ENCODE measurements around the gene SLC7A11.

Gene SLC7A11

DNA sequence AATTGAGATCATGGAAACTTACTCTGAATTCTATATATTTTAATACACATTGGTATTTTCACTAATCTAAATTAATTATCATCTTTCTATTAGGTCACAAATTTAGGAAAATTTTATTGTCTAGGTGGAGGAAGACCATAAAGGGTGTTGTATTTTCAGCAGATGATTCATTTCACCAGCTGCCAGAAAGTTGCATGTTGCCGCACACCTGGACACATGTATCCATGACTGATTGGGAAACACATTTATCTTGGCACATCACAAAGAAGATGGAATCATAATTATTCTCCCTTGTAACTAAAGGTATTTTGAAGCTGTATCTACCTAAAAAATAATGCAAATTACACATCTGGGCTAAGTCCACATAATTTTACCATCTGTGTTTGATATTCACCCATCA is 33.1 kb downstream of the SLC7A11 start:
- no peak for DNase-seq (ENCODE audit: low read depth in 3 of 3)

DNA sequence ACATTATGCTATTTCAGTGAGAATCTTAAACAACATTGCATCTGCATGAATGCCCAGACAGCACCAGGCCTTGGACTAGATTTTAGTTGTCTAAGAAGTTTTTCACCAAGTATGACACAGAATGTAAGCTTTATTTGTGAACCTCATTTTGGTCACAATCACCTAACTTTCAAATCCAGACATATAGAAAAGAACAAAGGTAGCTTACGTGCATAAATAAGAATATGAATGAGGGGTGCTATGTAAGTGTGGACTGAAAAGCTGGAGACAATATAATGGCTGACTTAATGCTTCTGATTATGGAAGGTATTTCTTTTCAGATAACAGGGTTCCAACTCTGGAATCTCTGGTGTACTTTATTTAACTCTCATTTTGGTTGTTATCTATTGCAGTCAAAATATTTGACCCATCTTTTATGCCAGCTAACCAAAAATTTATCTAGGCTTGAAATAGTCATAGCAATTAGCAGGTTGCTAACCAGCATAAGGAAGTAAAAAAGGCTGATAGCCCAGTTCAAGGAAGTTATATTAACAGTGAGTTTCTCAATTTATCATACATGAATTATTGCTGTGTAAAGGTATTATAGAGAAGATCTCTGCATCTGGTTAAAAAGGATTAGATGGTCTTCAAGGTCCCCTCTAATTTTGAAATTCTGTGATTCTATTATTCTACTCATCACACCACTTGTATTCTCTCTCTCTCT is 36.5 kb downstream of the SLC7A11 start:
- DNase-seq (ENCODE audit: low read depth in 3 of 3): no peak

DNA sequence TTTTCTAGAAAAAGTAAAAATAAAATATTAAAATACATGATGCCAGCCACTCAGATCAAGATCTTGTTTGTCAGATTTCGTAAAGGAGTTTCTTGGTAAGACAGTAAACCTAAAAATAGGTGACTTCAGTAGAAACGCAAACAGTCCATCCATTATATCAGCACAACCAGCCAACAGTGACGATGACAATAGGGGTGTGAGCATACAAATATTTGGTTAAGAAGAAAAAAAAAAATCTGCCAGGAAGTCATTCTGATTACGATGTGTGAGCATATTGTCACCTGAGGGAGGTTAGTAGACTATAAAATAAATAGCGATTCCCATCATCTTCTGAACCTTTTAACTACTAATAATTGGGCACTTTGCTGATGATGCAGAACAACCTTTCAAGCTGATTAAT is 37.6 kb downstream of the SLC7A11 start:
- DNase-seq (ENCODE audit: low read depth in 3 of 3): no peak

DNA sequence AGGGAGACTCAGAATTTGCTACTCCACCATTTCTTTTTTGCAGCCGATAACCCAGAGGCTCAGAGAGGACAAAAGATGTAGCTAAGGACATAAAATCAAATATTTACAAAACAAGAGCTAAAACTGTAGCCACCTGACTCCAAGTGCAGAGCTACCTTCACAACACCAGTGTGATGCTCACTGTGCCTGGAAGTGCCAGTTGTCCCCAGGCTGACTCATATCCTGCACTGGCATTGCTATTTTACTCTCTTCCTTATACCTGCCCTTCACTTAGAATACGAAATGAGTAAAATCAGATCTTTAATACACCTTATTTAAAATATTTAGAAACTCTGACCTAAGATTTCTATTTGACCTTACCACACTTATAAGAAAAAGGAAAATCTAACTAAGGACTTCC is 39.5 kb downstream of the SLC7A11 start:
- DNase-seq (ENCODE audit: low read depth in 3 of 3): no peak

DNA sequence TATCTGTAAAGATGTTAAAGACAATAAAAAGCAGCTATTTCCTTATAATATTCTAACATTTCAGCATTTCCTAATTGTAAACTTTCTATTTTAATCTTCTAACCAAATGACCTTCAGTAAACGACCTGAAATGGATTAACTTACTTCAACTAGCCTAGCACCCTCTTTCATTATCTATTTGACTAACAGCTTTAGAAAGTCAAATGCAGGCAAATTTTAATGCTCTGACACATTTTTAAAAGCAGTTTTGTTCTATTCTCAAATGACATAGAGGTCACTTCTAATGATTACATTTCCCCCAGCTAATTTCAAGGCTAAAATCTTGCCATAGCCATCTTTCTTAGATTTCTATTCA is 41.9 kb downstream of the SLC7A11 start:
- no peak for DNase-seq (ENCODE audit: low read depth in 3 of 3)

DNA sequence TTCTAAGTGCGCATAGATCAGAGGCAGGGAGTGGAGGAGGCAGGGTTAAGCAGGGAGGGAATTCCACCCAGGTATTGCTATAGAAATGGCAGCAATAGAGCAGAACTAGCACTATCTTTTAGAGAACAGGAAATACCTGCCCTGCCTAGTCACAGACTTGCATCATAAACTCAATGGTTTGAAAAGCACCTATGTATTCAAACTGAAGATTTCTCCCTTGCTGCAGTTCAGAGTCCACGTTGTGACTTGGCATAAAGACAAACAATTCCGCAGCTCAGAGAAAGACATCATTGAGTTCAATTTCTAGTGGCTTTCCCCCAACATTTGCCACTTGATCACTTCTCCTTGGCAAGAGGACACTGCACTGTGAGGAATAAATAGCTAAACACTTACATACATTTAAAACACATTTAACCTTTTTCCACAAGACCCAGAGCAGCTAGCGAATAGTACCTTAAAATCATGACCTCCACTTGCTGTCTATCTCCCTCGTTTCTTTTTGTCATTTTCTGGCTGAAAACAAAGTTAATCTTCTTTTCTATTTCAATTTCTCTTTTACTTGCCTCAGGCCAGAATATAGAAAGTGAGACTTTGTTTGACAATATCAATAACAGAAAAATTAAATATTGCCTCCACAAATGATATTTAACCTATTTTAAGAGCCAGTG is 42.4 kb downstream of the SLC7A11 start:
- DNase-seq (ENCODE audit: low read depth in 3 of 3): no peak

DNA sequence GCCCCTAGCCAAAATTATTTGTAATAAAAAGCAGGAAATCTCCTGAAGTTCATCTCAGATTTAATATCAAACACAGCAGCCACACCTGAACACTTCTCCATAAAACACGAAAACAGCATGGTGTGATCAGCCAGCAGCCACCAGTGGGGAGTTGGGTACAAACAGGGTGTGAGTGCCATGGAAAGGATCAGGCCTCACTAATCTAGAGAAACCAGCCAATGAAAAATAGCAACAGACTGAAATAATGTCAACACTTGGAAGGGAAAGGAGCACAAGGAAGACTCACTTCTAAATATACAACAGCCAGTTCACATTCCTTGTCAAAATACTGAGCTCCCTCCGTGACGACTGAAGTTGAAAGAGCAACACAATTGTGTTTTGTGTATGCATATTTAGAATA is 46.0 kb downstream of the SLC7A11 start:
- no peak for DNase-seq (ENCODE audit: low read depth in 3 of 3)

DNA sequence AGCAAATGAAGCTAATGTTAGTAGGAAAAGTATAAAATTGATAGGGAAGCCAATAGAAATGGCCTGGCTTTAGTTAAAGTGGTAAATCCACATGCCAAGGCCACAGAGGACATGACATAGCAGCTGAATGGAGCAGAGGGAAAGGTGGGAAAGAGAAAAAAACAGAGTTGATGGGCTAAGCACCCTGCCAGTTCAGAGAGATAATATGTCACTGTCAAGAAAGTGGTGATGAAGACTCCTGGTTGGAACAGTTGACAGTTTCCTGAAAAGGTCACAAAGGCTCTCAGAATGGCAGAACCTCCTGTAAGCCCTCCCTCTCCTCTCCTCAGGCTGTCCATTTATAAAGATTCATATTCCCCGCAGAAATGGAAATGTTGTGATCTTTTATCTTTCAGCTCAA is 48.2 kb downstream of the SLC7A11 start:
- DNase-seq (ENCODE audit: low read depth in 3 of 3): no peak

DNA sequence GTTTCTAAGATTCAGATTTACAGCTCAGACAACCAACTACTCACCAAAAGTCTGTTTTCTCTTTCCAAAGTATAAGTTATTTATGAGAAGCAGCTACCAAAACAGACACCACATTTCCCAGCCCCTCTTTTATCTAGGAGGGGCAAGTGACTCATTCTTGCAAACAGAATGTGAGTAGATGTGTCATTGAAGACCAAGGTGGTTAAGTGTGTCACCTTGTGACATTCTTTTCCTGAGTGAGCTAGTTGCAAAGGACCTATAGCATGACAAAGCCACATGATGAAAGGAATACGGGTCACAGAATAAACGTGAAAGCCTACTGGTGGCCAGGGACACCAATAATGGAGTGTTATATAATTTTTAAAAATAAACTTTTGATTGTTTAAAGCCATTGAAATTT is 50.0 kb downstream of the SLC7A11 start:
- DNase-seq (ENCODE audit: low read depth in 3 of 3): no peak

DNA sequence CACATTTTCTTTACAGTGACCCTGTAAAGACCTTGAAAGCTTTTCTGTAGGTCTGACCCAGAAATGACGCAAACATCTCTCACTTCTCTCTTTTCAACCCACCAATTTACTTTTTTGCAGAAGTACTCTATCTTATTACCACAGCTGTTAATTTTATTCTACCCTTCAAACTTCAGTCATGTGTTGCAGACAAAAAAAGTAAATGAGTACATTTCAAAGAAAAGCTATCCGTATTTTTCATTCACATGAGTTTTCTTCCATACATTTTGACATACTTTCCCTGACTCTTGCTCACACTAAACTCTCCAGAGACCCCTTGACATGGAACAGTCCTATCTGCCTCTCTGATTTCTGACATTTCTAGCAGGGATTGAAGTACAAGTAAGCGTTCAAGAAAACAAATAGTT is 51.7 kb downstream of the SLC7A11 start:
- no peak for DNase-seq (ENCODE audit: low read depth in 3 of 3)

DNA sequence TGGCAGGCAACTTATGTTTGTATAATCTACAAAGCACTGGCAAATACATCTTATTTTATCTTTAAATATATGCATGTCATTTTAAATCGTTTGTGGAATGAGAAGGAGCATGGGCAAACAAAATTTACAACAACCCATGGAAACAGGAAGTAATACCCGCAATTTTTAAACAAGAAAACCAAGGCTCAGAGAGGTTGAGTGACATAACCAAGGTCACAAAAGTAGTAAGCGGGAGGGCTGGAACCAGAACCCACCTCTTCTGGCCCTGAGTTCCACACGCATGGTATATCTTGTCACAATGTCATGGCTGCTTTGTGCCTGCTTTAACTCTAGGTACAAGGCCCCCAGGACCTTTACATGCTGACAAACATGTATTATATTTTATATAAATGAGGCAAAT is 52.9 kb downstream of the SLC7A11 start:
- no peak for DNase-seq (ENCODE audit: low read depth in 3 of 3)

DNA sequence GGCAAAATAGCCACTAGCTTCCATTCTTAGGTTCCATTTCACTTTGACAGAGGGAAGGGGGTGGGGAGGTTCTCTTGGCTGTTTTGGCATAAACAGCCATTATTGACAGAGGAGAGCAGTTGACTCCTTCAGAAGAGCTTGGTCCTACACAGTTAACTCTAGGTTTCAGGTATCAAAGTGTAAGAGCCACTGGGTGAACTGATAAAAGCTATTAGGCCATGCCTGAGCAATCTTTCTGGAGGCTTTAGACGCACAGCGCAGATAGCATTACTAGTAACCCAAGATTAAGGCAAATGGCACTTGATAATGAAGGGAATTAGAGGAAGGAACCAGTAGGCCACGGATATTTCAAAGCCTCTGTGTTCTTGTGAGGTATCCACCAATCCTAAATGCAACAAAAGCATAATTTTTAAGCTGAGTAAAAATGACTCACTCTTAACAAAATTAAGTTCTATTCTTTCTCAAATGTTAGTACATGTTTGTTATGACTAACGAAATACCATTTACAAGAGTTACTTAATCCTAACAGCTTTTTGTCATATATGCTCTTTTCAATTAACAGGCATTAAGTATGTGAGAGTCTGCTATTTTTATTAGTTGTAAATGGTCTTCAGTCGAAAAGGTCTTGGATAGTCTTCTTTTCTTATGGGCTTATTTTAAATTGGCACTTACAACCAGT is 53.6 kb downstream of the SLC7A11 start:
- no peak for DNase-seq (ENCODE audit: low read depth in 3 of 3)

DNA sequence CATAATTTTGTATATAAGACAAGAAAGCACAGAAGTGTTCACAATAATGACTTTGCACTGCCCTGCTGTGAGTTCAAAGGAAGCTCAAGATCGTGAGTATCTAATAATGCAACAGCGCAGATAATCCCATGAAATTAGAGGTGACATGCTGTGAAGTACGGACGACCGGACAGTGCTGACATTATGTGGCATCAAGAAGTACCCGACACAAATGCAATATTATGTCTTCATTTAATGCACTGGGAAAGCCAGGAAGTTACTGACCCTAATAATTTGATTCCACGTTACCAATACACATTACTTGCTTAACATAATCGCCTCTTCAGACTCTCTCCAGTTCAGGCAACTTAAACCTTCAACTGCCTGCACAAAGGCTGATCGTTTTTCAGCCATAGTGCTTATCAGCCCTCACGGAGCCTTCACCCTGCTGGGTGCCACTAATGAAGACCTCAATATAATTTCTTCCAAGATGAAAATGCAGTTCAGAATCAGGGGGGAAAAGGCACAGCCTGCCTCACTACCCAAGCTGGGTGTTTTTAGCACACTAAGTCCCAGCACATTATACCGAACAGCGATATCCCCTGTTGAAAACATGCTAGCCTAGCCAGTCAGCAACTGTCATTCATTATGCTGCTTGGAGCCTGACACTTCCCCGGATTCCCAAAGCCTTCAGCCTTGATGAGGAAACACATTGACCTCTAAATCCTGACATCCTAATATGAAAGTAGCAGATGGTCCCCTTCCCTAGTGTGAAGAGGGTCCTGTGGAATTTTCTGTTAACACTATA is 56.1 kb downstream of the SLC7A11 start:
- DNase-seq (ENCODE audit: low read depth in 3 of 3): no peak

DNA sequence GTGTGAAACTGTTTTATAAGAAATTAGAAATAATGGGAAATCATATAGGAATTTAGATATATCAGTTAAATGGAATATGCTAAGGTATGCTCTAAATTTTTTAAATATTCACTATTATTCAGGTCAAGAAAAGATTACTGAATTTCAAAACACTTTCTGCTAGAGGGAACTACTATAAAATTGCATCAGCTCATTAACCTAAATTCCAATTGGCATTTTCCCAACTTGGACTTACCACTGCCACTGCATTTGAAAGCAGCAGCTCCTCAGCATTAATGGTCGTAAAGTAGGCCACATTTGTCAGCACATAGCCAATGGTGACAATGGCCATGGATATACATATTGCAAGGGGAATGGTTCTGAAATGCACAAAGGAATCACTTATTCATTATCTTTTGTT is 57.3 kb downstream of the SLC7A11 start:
- DNase-seq (ENCODE audit: low read depth in 3 of 3): no peak

DNA sequence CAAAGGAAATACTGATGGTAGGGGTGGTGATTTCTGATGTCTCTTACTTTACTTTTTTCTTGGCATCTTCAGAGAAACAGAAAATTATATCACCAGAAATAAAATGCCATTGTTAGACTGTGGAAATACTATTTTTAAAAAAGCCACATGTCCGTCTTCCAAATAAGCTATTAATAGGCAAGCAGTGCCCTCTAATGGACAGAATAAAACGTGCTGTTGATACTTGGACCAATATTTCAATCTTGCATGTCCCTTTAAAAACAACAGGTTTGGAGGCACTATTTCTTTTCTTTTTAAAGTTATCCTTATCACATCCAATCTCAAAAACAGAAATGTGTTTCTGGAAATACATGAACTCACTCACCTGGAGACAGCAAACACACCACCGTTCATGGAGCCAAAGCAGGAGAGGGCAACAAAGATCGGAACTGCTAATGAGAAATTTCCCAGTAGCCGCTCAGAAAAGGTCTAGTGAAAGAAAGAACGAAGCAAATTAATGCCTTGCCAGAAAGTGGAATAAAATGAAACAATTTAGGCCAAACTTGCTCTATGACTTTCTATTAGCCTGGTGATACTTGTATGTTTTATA is 59.2 kb downstream of the SLC7A11 start:
- no peak for DNase-seq (ENCODE audit: low read depth in 3 of 3)

DNA sequence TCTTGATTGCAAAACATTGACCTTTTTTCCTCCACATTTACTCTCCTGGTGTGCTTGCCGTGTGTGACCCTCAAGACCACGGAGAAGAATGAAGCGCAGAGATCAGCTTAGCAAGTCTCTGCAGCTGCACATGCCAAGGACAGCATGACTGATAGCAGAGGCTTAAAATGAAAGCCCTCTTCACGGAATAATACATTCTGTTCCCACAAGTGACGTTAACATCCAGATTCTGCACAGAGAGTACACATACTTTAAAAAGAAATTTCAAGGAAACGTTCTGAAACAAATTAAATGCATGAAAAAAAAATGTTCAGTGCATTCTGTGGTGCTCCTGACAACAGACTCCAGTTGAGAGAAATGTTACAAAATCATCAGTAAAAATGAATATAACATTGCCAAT is 60.9 kb downstream of the SLC7A11 start:
- no peak for DNase-seq (ENCODE audit: low read depth in 3 of 3)

DNA sequence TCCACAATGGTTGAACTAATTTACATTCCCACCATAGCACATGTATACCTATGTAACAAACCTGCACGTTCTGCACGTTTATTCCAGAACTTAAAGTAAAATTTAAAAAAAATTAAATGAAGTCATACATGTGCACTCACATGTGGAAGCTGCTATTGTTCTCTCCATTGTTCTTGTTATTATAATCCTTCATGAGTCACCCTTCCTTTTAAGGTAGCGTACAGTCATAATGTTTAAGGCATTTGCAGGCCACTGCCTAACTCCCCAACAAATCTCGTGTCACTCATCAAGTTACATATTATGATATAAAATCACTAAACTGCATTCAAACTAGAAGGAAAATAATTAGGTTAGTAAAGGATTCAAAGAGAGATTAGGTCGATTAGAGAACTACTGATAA is 63.6 kb downstream of the SLC7A11 start:
- no peak for DNase-seq (ENCODE audit: low read depth in 3 of 3)

DNA sequence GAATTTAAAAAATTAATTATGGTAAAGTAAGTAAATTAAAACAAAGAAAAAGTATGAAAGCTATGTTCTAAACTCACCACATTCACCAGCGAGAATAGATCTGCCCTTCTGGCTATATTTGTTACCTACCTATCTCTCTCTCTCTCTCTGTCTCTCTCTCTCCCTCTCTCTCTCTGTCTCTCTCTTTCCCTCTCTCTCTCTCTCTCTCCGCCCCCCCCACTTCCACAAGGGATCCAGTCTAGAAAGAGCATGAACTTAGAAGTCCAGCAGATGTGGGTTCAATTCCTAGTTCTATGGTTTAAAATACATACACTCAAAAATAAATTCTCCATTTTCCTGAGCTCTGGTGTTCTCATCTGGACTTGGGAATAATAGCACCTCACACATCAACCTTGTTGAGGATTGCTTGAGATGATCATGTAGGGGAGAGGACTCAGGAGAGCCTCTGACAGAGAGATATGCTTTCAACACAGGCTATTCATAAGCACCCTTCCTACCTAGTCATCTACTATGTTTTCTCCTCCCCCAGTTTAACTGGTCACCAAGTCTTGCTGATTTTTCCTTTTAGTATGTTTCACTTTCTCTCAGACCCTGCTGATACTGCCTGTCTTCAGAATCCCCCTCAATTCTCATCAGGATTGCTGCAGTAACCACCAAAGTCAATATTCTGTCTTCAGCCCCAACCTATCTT is 64.7 kb downstream of the SLC7A11 start:
- DNase-seq (ENCODE audit: low read depth in 3 of 3): no peak

DNA sequence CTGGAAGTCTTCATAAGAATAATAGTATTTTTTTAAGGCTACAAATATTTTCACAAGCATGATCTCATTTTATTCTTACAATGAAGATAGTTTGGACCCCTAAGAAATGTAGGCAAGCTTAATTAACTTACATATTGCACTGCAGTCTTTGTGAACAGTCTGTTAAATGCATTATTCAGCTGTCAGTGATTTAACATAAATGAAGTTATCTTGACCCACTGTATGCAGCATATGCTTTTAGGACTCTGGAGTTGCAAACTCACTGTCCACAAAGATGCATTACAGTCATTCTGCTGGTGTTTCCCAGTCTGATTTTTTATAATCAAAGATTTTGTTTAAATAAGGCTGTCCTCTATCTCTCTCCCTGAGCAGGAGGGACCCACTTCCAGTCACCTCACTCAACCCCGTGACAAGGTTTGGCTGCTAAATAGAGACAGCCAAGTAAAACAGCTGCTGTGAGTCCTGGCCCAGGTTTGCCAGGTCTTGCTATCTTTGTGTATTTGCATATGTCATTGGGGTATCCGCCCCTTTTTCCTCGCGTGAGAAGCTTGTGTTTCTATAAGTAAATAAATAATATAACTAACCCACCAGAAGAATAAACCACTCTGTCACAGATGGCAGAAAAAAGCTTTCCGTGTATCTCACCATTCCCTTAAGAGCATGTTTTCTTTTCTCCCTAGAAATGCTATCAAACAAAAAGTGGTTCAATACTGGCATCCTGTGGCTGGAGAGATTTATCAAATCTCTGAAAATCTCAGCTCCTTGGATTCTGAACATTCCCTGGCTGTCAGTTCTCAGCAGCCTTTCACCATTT is 67.0 kb downstream of the SLC7A11 start:
- DNase-seq (ENCODE audit: low read depth in 3 of 3): no peak

DNA sequence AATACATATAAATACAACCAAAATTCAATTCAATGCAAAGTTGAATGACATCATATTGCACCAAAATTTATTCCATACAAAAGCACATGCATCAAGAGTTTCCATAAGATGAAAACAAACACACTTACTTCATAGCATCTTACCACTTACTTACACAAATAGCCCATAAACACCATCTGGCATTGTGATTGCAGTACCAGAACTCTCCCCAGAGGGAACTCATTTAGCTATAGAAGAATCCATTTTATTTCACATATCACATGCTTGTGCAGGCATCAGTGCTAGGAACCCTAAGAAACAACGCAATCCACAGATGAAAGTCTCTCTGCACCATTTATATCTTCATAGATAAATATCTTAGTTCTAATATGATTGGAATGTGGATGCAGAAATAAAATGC is 77.9 kb downstream of the SLC7A11 start:
- no peak for DNase-seq (ENCODE audit: low read depth in 3 of 3)

DNA sequence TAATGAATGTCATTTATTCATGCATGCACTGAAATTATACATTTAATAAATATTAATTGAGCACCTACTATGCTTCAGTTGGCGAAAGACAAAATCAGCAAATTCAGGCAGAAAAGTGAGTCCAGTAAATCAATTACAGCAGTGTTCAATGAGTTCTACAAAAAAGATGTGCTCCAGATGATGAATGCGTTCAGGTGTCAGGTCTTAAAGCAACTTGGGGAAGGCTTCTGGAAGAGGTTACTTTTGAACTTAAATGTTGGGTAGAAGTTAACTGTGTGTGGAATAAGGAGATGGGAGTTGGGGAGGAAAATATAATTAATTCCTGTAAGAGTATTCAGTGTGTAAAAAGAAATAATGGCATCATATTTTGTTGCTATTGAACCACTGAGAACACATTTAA is 79.0 kb downstream of the SLC7A11 start:
- DNase-seq (ENCODE audit: low read depth in 3 of 3): no peak

Measured in stimulated activated CD4-positive, alpha-beta T cell treated with anti-CD3 and anti-CD28 coated beads, TNF-alpha, amount 100 ng/mL, for 24 hours (primary cell).